Tibial artery (tissue), 4 donors: ENCODE results near the gene AP1AR.

Source experiments
- DNase-seq, 2 donors: peaks; one replicate each; pipeline ENCODE4 v3.0.0-alpha.2; 2019
- H3K27ac ChIP-seq, 2 donors: fragments of 200-600 bp; sonication (generic) in 1 of 2; 1 replicate in 1 of 2; 2 replicates in 1 of 2; pipeline ENCODE4 v1.5.1; 2018 to 2019; ENCODE audit warnings: mild to moderate bottlenecking in 1 of 2
- H3K27me3 ChIP-seq, 2 donors: fragments of 200-600 bp; sonication (generic) in 1 of 2; one replicate each; pipeline versions ENCODE4 v1.5.1 to v1.6.0; 2016 to 2019
- H3K36me3 ChIP-seq, 3 donors: fragments of 200-600 bp; sonication (generic) in 2 of 3; one replicate each; pipeline ENCODE4 v1.5.1; 2016 to 2019; ENCODE audit warnings: mild to moderate bottlenecking in 2 of 3
- H3K4me1 ChIP-seq, 4 donors: fragments of 200-600 bp; sonication (generic) in 2 of 4; 1 replicate in 3 of 4; 2 replicates in 1 of 4; pipeline ENCODE4 v1.5.1; 2016 to 2019
- H3K4me3 ChIP-seq, 2 donors: fragments of 200-600 bp; sonication (generic) in 1 of 2; 1 replicate in 1 of 2; 2 replicates in 1 of 2; pipeline ENCODE4 v1.5.1; 2018 to 2019; ENCODE audit warnings: mild to moderate bottlenecking in 2 of 2
- H3K9me3 ChIP-seq, 3 donors: fragments of 200-600 bp; sonication (generic) in 1 of 3; one replicate each; pipeline ENCODE4 v1.5.1; 2016 to 2019
- CTCF ChIP-seq, 2 experiments: fragments of 200-600 bp in 1 of 2; fragments of 450-650 bp in 1 of 2; IDR thresholded peaks; one replicate each; pipeline ENCODE4 v1.5.1; 2017 to 2019; ENCODE audit warnings: antibody characterized with exemption in 2 of 2, mild to moderate bottlenecking in 1 of 2, moderate library complexity in 1 of 2
- intact Hi-C: fragments of 100-400 bp; cut with DNase I; formaldehyde crosslinking; loops from one replicate; pipeline ENCODE4 v1.15.0; 2023; ENCODE audit warnings: low total_unique reads

Gene AP1AR

GRCh38 chr4:112230879-112231778, 458 bp upstream of the AP1AR start:
- intact Hi-C loops: loop anchor here (2.0 kb wide), 1 partner anchor 86 kb away; the partner anchor contains the start of gene FAM241A
- Histone ChIP-seq H3K27me3 (no peaks in the 10 kb centered on the region), H3K4me1 (peaks cover 0 to 22% (median 4%) of the 10 kb centered on the region in 4 donors), H3K36me3 (no peaks in the 10 kb centered on the region), H3K9me3 (no peaks in the 10 kb centered on the region), H3K4me3 (peak overlapping the region; percentile 91 to 92), H3K27ac (peak overlapping the region; percentile 96 to 97)
- TF ChIP-seq CTCF (IDR thresholded peaks at IDR 0.05): peak in 1 of 2 experiments; percentile 4
- peak; percentile 95 to 99 for DNase-seq

GRCh38 chr4:112234952-112235609, 3.5 kb downstream of the AP1AR start:
- Histone ChIP-seq H3K4me1 (peaks cover 0 to 22% (median 4%) of the 10 kb centered on the region in 4 donors), H3K9me3 (no peaks in the 10 kb centered on the region), H3K27me3 (no peaks in the 10 kb centered on the region), H3K4me3 (no peak overlapping the region), H3K27ac (peak overlapping the region in 1 of 2 donors; percentile 23), H3K36me3 (no peaks in the 10 kb centered on the region)
- peak; percentile 73 to 76 for TF ChIP-seq CTCF (IDR thresholded peaks at IDR 0.05)
- DNase-seq: peak; percentile 71 to 73
- intact Hi-C loops: no loop called here

- no peaks in the 10 kb centered on the region for H3K27me3 ChIP-seq
- H3K9me3 ChIP-seq: no peaks in the 10 kb centered on the region
- no peak overlapping the region for H3K27ac ChIP-seq
- H3K4me1 ChIP-seq: peaks cover 0 to 17% (median 4%) of the 10 kb centered on the region in 4 donors
- intact Hi-C loops: loop anchor here (2.0 kb wide), 1 partner anchor 137 kb away; no protein-coding TSS in a partner anchor
- H3K4me3 ChIP-seq: no peak overlapping the region
- no peaks in the 10 kb centered on the region for H3K36me3 ChIP-seq
- TF ChIP-seq CTCF (IDR thresholded peaks at IDR 0.05): no peak
- DNase-seq: no peak
Measured at GRCh38 chr4:112236040-112236439, 4.5 kb downstream of the AP1AR start.

- Histone ChIP-seq H3K36me3 (no peaks in the 10 kb centered on the region), H3K9me3 (no peaks in the 10 kb centered on the region), H3K4me1 (peaks cover 0 to 7% (median 0%) of the 10 kb centered on the region in 4 donors), H3K27me3 (no peaks in the 10 kb centered on the region), H3K27ac (no peak overlapping the region), H3K4me3 (no peak overlapping the region)
- intact Hi-C loops: no loop called here
- DNase-seq: no peak
- TF ChIP-seq CTCF (IDR thresholded peaks at IDR 0.05): no peak
Measured at GRCh38 chr4:112238833-112239232, 7.2 kb downstream of the AP1AR start.

GRCh38 chr4:112245383-112245782, 13.8 kb downstream of the AP1AR start:
- H3K27ac ChIP-seq: no peak overlapping the region
- H3K36me3 ChIP-seq: no peaks in the 10 kb centered on the region
- H3K4me1 ChIP-seq: no peaks in the 10 kb centered on the region
- intact Hi-C loops: no loop called here
- no peaks in the 10 kb centered on the region for H3K9me3 ChIP-seq
- DNase-seq: no peak
- H3K27me3 ChIP-seq: no peaks in the 10 kb centered on the region
- no peak for TF ChIP-seq CTCF (IDR thresholded peaks at IDR 0.05)
- H3K4me3 ChIP-seq: no peak overlapping the region
